HG03135 (cell line): ENCODE measurements around the gene TJAP1.

Experiments used
- ATAC-seq: cut with Tn5 transposase; IDR thresholded peaks from one replicate; pipeline ENCODE4 v1.9.1; 2021; ENCODE audit warnings: mild to moderate bottlenecking, moderate library complexity; ENCODE audit not compliant: unreplicated experiment

Gene TJAP1

GRCh38 chr6:43502666-43503065 is 25.3 kb downstream of the TJAP1 start:
- ATAC-seq, result no peak

DNA sequence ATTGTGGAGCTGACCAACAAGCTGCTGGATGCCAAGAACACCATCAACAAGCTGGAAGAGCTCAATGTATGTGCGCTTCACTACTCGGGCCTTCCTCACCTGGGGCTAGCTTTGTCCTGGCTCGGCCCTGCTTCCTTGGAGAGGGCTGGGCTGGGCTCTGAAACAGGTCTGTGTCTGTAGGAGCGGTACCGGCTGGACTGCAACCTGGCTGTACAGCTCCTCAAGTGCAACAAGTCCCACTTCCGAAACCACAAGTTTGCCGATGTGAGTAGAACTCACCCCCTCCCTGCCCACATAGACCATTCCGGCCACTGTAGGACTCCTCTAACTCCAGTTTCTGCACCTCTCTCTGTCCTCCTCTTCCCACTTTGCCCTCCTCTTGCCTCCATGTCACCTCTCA is 26.1 kb downstream of the TJAP1 start:
- no peak for ATAC-seq

DNA sequence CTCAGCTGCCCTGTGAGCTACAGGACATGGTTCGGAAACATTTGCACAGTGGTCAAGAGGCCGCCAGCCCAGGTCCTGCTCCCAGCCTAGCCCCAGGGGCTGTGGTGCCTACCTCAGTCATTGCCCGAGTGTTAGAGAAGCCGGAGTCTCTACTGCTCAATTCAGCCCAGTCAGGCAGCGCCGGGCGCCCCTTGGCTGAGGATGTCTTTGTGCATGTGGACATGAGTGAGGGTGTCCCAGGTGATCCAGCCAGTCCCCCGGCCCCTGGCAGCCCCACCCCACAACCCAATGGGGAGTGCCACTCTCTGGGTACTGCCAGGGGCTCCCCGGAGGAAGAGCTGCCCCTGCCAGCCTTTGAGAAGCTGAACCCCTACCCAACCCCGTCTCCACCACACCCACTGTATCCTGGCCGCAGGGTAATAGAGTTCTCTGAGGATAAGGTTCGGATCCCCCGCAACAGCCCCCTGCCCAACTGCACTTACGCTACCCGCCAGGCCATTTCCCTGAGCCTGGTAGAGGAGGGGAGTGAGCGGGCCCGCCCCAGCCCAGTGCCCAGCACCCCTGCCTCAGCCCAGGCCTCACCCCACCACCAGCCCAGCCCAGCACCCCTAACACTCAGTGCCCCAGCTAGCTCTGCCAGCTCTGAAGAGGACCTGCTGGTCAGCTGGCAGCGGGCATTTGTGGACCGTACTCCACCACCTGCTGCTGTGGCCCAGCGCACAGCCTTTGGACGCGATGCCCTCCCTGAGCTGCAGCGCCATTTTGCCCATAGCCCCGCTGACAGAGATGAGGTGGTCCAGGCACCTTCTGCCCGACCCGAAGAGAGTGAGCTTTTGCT is 27.6 kb downstream of the TJAP1 start:
- no peak for ATAC-seq

- ATAC-seq, result no peak
Observed at GRCh38 chr6:43505718-43506117, 28.3 kb downstream of the TJAP1 start.

DNA sequence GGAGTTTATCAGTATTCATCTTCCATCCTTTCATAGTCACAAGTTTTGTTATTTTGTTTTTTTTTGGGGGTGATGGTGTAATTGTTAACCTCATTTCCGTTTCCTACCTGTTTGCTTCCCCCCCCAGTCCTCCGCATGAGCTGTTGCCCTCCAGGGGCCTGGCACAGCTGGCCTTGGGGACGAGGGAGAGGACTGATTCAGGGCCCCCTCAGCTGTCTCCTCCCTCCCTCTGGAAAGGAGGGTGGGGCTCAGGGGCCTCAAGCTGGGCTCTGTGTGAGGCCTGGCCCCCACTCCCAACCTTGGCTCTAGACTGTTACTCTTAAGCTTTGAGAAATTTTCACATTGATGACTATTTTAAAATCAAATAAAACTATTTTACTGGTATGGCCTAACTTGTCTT is 28.8 kb downstream of the TJAP1 start:
- no peak for ATAC-seq

DNA sequence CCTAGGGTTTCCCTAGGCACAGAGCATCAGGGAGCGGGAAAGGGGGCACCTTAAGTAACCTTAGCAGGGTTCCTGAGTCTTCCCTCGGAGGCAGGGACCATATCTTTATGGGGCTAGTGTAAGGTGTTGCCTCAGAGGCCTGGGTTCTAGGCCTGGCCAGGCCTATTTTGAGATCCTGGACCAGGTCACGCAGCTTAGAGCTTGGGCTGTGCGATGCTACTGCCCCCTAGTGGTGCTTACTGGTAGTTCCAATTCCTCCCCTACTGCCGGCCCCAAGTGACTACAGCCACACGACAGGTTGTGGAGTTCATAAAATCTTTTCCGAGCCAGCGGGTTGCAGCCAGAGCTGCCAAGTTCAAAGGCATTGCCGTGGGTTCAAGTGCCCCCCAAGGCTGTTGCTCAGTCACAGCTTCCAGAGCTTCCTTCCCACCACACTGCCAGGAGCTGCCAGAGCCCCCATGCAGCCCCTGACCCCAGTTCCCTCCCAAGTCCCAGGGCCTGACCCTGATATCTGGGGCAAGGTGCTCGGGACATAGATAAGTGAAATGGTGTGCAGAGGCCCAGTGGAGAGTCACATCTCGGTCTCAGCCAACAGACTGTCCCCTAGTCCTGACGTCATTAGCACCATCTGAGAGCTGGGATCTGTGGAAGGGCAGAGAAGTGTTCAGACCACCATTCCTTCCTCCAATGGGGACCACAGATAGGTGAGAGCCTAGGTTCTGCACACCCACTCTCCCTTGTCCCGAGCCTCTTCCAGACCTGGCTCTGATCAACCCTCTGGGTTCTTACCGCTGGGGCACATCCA is 29.5 kb downstream of the TJAP1 start:
- no peak for ATAC-seq

DNA sequence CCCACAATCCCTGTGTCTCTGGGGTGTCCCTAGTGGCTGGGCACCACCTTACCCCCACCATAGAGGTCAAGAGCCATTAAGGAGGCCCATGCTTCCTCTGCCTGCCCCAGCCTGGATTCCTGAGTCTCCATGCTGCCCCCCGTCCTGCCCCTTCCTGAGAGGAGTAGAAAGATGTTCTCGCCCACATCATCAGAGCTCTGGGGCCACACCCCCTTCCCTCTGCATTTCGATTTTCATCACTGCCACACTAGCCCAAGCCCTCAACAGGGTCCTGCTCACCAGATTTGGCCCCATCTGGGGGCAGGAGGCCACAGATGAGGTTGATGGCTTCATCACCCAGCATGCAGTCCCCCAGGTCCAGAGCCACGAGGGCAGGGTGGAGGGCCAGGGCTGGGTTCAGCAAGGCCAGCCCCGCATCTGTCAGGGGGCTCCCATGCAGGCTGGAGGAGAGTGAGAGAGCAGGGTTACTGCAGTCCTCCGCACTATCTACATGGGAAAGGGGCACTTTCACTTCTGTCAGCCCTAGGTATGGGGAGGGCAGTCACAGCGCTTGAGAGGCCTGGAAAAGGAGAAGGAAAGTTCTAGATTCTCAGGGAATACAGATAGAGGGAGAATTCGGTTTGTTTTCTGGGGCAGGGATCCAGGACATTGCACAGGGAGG is 31.2 kb downstream of the TJAP1 start:
- ATAC-seq, result no peak

DNA sequence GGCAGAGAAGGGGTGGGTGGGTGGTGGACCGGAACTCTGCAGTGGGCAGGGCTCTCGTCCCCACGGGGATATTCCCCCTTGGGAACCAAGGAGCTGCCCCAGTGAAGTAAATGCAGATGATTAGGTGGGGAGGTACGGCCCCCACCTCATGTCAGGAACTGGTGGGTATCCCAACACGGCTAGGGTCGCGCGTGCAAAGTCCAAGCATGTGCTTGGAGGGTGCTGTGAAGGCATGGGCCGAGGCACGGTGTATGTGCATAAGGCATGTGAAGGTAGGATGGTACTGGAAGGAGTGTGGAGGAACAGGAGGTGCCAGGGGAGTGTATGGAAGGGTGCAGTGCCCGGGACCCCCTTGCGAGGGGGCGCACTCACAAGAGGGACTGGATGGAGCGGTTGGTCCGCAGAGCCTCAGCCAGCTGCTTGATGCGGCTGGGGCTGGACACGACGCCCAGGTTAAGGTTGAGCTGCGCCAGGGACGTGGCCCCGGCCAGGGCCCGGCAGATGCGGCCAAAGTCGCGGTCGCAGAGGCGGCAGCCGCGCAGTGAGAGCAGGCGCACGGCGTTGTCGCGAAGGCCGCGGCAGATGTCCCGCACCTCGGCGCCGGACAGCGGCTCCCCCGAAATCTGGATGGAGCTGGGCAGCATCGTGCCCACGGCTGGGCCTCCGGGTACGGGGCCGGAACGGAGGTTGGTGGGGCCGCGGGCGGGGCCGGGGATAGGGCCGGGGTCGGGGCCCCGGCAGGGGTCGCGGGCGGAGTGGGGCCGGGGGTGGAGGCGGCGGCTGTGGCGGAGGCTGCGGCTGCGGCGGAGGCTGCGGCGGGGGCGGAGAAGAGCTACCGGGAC is 32.0 kb downstream of the TJAP1 start:
- ATAC-seq, result no peak

GRCh38 chr6:43509984-43510826 is 32.8 kb downstream of the TJAP1 start, which contains the start of gene LRRC73:
Gene LRRC73 (minus strand): TSS chr6:43510346. CDS start chr6:43509785, 561 bp downstream.
- peak; percentile 54 for ATAC-seq

GRCh38 chr6:43510827-43511163 is 33.4 kb downstream of the TJAP1 start:
- ATAC-seq, result no peak

- no peak for ATAC-seq
Observed at GRCh38 chr6:43511824-43512415, 34.5 kb downstream of the TJAP1 start.

DNA sequence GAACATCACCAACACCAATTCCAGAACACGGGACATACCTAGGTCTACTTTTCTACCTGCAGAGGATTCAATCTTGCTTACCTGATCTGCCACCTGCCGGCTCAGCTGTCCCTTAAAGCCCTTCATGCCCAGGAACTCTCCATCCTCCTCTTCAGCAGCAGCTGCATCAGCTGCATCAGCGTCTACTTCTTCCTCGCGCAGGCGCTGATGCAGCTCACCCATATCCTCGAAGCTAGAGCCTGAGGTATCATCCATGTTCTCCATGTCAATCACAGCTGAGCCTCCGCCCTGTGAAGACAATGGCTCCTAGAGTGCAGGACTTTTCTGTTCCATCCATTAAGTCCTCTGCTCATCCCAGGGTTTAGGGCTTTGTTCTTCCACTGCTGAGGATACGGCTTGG is 38.4 kb downstream of the TJAP1 start:
- no peak for ATAC-seq

DNA sequence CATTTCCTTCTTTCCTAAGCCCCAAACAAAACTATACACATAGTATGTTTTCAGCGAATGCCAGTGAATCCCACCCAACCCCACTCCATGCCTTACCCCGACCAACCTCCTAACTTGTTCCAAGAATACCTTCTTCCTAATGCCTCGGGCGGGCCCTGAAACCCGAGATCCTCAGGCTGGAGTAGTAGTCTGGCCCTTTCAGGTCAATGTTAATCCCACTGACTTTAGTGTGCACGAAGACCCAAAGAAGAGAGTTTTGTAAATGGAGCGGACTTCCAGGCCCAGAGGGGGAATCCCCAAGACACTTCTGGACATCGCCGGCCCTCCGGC is 39.0 kb downstream of the TJAP1 start:
- ATAC-seq, result no peak

DNA sequence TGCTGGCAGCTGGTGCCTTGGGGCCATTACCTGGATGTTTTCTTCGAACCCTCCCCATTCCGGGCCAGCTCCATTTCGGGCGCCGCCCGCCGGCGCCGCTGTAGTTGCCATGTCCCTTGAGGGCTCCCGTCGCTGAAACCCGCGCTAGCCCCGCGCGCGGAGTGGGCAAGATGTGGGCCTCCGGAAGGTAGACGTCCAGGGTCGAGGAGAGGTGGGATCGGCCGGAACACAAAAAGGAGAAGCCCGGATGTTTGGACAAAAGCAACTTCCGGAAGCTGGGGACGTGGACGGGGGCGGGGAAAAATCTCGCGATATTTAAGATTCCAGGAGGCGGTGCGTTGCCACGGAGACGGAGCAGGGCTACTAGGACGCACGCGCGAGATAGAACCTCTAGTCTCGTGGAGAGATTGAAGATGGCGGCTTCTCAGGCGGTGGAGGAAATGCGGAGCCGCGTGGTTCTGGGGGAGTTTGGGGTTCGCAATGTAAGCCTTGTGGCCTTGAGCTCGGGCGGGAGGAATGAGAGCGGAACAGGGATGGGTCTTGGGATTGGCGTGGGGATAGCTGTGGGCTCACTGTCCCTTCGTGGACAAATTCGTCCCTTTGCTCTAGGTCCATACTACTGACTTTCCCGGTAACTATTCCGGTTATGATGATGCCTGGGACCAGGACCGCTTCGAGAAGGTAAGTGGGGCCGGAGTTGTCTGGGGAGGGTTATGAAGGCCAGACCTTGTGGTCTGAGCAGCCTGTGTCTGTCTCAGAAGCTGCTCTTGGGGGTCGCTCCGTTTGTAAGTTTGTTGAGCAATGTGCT is 39.5 kb downstream of the TJAP1 start, which contains the start of the genes POLR1C and YIPF3:
POLR1C (plus strand) TSS at position 393 of the 808 bp plus-strand sequence; CDS start at position 414, 21 bp downstream.
YIPF3 (minus strand) TSS at position 230 of the 808 bp plus-strand sequence; CDS start at position 111, 119 bp downstream.
- peak; percentile 80 for ATAC-seq

DNA sequence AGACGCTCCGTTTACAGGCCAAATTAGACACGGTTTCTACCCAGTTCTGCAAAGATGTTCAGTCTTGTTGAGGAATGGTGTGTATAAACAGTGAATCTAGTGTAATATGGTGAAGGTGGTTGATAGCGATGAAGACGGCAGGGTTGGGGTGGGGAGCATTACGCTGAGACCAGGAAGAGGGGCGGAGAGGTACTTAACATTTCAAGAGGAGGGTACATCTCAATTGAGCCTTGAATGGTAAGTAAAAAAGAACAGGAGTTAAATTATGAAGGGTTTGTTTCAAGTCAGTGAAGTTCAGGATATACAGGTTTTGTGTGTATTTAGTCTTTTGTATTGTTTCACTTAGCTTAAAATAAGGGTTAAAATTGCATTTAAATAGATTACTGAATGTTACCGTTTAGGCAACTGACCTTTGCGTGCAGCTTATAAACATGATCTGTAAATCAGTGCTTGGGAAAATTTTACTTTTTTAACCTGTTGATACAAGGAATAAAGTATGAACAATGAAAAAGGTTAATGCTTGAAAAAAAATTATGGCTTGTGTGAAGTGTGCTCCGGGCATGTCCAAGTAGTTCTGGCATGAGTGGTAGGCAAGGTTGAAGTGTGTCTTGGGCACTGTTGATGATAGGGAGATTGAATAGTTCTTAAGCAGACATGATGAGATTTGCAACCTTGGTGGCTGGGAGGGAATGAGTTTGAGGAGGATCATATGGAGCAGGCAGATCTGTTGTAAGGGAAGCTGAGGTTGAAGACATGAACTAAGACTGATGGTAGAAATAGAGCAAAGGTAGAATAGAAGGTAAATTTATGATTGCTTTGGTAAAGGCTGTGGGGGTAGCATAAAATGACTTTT is 40.4 kb downstream of the TJAP1 start:
- ATAC-seq, result no peak

DNA sequence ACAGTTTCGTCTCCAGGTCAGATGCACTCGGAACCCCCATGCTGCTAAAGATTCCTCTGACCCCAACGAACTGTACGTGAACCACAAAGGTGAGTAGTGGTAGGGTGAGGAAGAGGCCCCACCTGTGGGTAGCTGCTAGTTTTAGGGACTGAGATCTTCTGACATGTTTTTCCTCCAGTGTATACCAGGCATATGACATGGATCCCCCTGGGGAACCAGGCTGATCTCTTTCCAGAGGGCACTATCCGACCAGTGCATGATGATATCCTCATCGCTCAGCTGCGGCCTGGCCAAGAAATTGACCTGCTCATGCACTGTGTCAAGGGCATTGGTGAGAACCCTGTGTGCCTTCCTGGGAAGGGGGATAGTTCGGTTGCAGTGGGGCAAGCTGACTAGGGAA is 42.7 kb downstream of the TJAP1 start:
- no peak for ATAC-seq

GRCh38 chr6:43521836-43522235 is 44.5 kb downstream of the TJAP1 start:
- no peak for ATAC-seq
